GM21737 (cell line): ENCODE data around the gene GABRG2.
"Not testable (repeated sequence)": the region's sequence is repeated elsewhere in the genome, so short reads cannot be mapped to it uniquely, and the experiment has no call there.

Source experiments
- ATAC-seq: cut with Tn5 transposase; IDR thresholded peaks from one replicate; pipeline ENCODE4 v1.9.1; 2021; ENCODE audit warnings: mild to moderate bottlenecking, moderate library complexity; ENCODE audit not compliant: unreplicated experiment

Gene GABRG2

DNA sequence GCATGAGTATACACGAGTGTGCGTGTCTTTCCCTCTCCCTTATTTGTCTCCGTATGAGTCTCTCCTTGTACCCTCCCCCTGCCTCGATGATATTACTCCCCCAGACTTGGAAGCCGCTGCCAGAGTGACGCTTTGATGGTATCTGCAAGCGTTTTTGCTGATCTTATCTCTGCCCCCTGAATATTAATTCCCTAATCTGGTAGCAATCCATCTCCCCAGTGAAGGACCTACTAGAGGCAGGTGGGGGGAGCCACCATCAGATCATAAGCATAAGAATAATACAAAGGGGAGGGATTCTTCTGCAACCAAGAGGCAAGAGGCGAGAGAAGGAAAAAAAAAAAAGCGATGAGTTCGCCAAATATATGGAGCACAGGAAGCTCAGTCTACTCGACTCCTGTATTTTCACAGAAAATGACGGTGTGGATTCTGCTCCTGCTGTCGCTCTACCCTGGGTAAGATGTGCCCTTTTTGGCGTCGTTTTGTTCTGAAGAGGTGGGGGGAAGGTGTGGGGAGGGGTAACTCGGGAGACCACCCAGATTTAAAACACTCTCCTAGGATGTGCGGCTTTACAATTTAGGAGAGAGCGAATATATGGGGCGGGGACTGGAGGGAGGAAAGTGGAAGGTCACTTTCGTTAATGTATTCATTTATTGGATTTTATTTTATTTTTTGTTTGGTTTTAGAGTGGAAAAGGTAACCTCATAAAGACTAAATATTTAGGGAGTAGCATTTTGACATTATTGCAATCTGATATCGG lies at the start of gene GABRG2:
TSS of gene GABRG2 (plus strand) at position 119 of the 757 bp plus-strand sequence. CDS start at position 346, 227 bp downstream.
- no peak for ATAC-seq

- ATAC-seq: no peak
These were observed 42.3 kb upstream of the GABRG2 start for GRCh38 chr5:162025312-162025711.

DNA sequence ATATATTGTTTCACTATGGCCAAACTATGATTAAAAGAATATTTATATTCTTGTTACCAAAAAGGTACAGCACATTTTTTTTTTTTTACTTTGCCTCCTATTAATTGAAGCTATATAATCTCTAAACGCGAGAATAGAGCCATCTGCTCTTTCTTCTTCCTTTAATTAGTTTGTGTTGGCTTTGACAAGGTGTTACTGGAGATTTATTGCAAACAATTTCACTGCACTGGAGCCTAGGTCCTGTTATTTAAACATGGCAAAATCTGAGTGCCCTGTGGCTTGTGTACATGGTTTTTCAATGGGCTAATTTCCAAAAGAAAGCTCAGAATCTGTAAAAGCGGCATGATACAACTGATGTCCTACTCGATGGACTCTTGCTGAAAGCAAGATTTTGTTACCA lies 40.8 kb upstream of the GABRG2 start:
- ATAC-seq: no peak

- no peak for ATAC-seq
These were observed 30.1 kb upstream of the GABRG2 start for GRCh38 chr5:162037431-162037830.

GRCh38 chr5:162047279-162047678 lies 20.3 kb upstream of the GABRG2 start:
- ATAC-seq: no peak

DNA sequence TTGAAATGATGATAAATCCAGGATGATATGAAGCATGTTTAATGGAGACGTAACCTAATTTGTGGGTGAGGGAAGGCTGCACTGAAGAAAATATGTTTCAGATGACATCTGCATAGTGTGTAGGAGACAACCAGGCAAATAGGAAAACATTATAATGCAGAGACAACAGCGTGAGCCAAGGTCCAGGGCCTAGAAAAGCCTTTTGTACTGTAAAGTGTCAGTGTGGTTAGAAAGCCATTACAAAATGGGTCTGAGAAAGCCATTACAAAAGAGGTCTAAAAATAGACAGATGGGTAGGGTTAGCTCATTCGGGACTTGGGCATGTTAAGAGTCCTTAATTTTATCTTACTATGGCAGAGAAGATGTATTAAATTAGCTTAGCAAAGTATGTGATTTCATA lies 14.9 kb upstream of the GABRG2 start:
- no peak for ATAC-seq

- not testable (repeated sequence) for ATAC-seq
These were observed 12.5 kb upstream of the GABRG2 start for GRCh38 chr5:162055095-162055494.

DNA sequence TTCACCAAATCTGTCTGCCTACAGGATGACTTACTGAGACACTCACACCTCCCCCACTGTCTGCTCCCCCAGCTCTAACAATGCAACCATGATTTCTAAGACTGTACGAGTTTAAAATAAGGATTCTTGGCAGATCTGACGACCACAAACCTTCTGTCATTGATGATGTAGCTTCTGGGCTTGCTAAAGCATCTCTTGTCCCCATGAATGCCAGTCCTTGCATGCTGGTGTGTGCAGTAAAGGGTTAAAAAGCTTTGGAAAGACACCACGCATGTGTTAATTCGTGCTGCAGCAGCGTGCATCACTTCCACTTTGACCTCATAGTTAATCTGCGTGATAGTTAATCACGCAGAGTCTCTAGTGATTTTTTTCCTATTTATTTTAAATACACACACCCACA lies 411 bp upstream of the GABRG2 start:
- no peak for ATAC-seq

GRCh38 chr5:162068412-162068811 lies 839 bp downstream of the GABRG2 start:
- ATAC-seq: no peak

DNA sequence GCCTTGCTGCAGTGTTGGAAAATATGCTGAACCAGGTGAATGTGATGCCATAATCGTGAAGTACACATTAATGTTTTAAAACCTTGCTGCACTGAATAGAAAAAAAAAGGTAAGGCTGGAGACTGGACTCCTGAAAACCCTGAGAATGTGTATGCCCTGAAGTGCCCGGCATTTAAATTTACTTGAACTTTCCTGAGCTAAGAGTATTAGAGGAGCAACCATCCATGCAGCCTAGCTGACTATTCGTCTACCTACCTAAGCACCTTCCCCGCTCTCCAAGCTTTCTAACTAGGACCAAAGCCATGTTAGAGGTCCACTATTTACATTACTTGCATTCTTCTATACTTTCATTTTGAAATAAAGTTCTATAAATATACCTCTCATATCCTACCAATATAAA lies 1.4 kb downstream of the GABRG2 start:
- no peak for ATAC-seq

GRCh38 chr5:162078805-162079204 lies 11.2 kb downstream of the GABRG2 start:
- no peak for ATAC-seq

GRCh38 chr5:162091336-162091735 lies 23.8 kb downstream of the GABRG2 start:
- ATAC-seq: no peak

DNA sequence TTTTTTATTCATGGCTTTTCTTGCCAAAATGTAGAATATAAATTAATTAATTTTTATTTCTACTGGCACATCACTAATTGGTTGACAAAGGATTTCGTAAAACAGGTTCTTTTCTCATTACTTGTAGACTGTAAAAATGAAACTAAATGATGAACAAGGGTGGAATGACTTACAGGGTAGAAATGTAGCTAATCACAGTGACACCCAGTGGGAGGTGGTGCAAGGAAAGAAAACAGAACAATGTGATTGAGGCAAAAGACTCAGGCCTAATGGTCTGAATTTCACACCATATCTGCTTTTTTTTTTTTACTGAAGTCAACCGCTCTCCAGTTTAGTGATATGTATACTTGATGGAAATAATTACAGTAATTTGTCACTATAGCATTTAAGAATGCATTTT lies 28.9 kb downstream of the GABRG2 start:
- no peak for ATAC-seq

DNA sequence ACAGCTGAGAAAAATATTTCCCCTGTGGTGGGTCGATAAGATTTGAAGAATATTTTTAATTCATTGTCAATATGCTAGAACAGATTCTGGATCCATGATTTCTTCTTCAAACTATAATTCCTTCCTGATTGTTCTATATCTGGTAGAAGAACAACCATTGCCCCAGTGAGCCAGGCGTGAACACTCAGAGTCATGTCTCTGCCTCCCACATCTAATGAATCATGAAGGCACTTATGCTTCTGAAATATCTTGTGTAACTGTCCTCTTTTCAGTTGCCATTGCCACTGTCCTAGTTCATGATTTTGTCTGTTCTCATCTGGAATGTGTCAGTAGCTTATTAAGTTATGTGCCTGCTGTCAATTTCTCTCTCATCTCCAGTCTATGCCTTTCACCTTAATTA lies 40.0 kb downstream of the GABRG2 start:
- ATAC-seq: no peak

DNA sequence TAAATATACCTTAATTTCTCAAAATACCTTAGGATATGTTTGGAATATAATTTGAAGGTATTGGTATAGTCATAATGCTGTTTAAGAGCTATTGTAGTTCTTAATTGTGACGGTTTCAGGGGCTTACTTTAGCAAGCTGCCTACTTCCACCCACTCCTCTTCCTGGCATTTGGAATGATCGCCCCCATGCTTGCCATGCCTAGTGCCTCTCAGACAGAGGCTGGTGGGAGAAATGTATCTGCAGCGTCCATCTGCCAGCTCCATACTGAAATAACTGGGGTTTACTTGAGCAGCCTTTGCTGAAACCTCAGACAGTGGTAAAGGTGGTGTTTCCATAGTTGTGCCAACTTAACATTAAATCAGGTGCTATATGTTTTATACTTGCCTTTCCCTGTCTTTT lies 52.2 kb downstream of the GABRG2 start:
- ATAC-seq: no peak

- no peak for ATAC-seq
These were observed 60.5 kb downstream of the GABRG2 start for GRCh38 chr5:162128117-162128516.

DNA sequence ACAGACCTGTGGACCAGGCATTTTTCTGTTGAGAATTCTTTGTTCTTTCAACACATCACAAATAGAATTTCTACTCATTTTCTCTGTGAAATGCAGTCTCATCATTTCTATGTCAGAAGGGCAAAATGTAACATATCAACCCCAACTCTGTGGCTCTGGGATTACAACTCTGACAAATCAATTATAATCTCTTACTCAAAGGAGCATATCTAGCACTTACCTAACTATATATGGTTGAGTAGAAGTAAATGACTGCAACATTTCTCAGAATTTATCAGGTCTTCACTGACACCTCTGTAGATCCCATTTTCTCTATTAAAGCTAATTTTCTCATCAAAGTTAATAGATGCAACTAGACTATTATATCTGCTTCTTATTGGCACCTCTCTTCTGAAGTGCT lies 64.8 kb downstream of the GABRG2 start:
- ATAC-seq: no peak

GRCh38 chr5:162139190-162139589 lies 71.6 kb downstream of the GABRG2 start:
- no peak for ATAC-seq

- no peak for ATAC-seq
These were observed 86.7 kb downstream of the GABRG2 start for GRCh38 chr5:162154242-162154641.

DNA sequence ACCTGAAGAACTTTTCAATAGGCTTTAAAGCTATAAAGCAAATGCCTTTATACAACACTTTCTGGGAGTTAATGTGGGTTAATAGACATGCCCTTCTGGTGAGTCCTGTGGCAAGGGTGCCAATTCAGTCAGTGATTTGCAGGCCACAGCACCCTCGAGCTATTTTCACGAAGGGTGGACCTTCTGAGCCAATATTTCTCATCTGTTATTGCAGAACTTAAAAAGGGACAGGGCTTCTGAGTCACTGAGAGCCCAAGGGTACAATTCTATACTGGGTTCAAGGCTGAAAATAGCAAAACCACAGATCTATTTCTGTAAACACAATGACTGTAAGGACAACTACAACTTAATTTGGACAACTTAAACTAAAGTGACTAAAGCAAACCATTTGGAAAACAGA lies 92.8 kb downstream of the GABRG2 start:
- no peak for ATAC-seq

- ATAC-seq: no peak
These were observed 96.1 kb downstream of the GABRG2 start for GRCh38 chr5:162163663-162164062.

GRCh38 chr5:162174358-162174974 lies 106.9 kb downstream of the GABRG2 start:
- ATAC-seq: no peak

- ATAC-seq: no peak
These were observed 119.8 kb downstream of the GABRG2 start for GRCh38 chr5:162187371-162187770.
